Omental fat pad (tissue), 4 donors: Measurements from ENCODE around the gene KCNS1. TPM values are rescaled to one million over a fixed set of nuclear protein-coding genes. Genes with fewer than 3 reads are reported as not detected.
"Not testable (repeated sequence)": the region's sequence is repeated elsewhere in the genome, so short reads cannot be mapped to it uniquely, and the experiment has no call there.

Source experiments
- ATAC-seq: fragments of 150-250 bp; one replicate; pipeline ENCODE4 v1.9.1; 2016; ENCODE audit warnings: mild to moderate bottlenecking, moderate library complexity; ENCODE audit not compliant: low FRiP score
- DNase-seq: peaks from one replicate; pipeline ENCODE4 v3.0.0-alpha.2; 2019; ENCODE audit warnings: low spot score
- CTCF ChIP-seq, 3 donors: fragments of 450-650 bp; IDR thresholded peaks; one replicate each; pipeline ENCODE4 v1.5.1; 2016 to 2017; ENCODE audit warnings: antibody characterized with exemption in 3 of 3, mild to moderate bottlenecking in 3 of 3, moderate library complexity in 2 of 3
- total RNA-seq, 4 donors: library from RNA; depleted of rRNA; stranded (reverse); fragments of >200 nt; gene quantifications; one replicate each; pipeline ENCODE4 v1.1.0, GENCODE V29; 2016

Gene KCNS1, protein sequence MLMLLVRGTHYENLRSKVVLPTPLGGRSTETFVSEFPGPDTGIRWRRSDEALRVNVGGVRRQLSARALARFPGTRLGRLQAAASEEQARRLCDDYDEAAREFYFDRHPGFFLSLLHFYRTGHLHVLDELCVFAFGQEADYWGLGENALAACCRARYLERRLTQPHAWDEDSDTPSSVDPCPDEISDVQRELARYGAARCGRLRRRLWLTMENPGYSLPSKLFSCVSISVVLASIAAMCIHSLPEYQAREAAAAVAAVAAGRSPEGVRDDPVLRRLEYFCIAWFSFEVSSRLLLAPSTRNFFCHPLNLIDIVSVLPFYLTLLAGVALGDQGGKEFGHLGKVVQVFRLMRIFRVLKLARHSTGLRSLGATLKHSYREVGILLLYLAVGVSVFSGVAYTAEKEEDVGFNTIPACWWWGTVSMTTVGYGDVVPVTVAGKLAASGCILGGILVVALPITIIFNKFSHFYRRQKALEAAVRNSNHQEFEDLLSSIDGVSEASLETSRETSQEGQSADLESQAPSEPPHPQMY
- under 1 TPM in 3 of 4 donors, not detected in 1; 0.47 to 0.60 (median 0.56) TPM for total RNA-seq

- ATAC-seq (no peak), DNase-seq (no peak)
- TF ChIP-seq CTCF (IDR thresholded peaks at IDR 0.05) = no peak
These were observed at the start of gene KCNS1 for GRCh38 chr20:45100563-45101245. TSS of gene KCNS1 (minus strand) at chr20:45101127. CDS start at chr20:45099236, 1,891 bp downstream.

DNA sequence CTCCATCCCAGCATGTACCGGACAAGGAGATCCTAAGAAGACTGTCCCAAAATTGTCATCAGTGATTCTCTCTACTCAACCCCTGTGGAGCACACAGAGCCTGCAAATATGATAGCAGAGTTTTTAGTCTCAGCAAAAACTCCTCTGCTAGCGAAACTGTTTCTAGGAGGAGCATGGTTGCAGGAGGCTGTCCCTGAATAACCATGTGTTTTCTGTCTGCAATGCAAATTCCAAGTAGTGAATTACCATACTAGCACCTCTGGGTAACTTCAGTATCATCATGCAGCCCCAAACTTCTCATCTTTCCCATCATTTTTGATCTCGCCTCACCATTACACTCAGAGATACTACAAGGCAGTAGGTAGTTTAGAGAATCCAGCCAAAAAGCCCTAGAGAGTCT, 48.1 kb upstream of the KCNS1 start:
- no peak for DNase-seq
- no peak for TF ChIP-seq CTCF (IDR thresholded peaks at IDR 0.05)
- no peak for ATAC-seq

- ATAC-seq = no peak
- TF ChIP-seq CTCF (IDR thresholded peaks at IDR 0.05) = no peak
- no peak for DNase-seq
These were observed 39.9 kb upstream of the KCNS1 start for GRCh38 chr20:45140836-45141235.

GRCh38 chr20:45139733-45140375, 38.9 kb upstream of the KCNS1 start:
- not testable (repeated sequence) for ATAC-seq, DNase-seq

- no peak for ATAC-seq
These were observed 37.8 kb upstream of the KCNS1 start for GRCh38 chr20:45138561-45139300.

GRCh38 chr20:45136911-45137310, 36.0 kb upstream of the KCNS1 start:
- no peak for TF ChIP-seq CTCF (IDR thresholded peaks at IDR 0.05)
- DNase-seq = no peak
- ATAC-seq = no peak

More at GRCh38 chr20:45138561-45139300, 37.8 kb upstream of the KCNS1 start:
- DNase-seq = peak; percentile 35
- peak in 1 of 3 donors; percentile 16 for TF ChIP-seq CTCF (IDR thresholded peaks at IDR 0.05)
